Measurements from ENCODE around the gene PMM2. TPM values are rescaled to one million over a fixed set of nuclear protein-coding genes. Genes with fewer than 3 reads are reported as not detected.

Gene PMM2
- total and polyA plus RNA-seq, 2 donors from 2014 or later: 21.5 to 39.5 TPM

DNA sequence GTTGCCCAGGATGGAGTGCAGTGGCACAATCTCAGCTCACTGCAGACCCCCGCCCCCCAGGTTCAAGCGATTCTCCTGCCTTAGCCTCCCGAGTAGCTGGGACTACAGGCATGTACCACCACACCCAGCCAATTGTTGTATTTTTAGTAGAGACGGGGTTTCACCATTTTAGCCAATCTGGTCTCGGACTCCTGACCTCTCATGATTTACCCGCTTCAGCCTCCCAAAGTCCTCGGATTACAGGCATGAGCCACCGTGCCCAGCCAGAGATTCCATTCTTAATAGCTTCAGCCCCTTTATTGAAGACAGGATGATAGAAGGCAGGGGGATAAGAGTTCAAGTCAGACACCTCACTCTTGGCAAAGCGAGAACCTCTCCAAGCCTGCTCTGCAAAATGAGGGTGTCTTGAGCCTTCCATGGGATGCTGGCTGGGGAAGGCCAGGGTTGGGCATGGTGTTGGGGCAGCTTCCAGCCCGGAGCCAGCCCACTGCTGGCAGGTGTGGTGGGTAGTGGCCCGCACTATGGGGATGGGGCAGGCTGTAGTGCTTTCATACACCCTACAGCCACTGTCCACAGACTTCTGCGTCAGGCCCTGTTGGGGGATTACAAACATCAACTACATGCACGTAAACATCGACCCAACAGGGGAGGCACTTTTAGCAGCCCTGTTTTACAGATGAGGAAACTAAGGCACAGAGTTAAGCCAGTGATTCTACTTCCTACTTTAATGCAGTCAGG, 67.7 kb downstream of the PMM2 start:
- Histone ChIP-seq H3K9me3 (ENCODE audit: control insufficient read depth in 2 of 3, insufficient read depth in 1 of 3, low read length in 3 of 3) (no peaks in the 10 kb centered on the region), H3K4me3 (ENCODE audit: low read length in 3 of 3) (no peak overlapping the region), H3K9ac (ENCODE audit: low read length in 3 of 3) (no peak overlapping the region), H3K27me3 (ENCODE audit: control insufficient read depth, insufficient read depth, low read length) (no peaks in the 10 kb centered on the region), H3K36me3 (ENCODE audit: control insufficient read depth in 2 of 3, insufficient read depth in 3 of 3, low read length in 3 of 3) (no peaks in the 10 kb centered on the region), H3K27ac (ENCODE audit: low read depth in 2 of 2, low read length in 2 of 2) (peak overlapping the region in 1 of 2 donors; percentile 49), H3K4me1 (ENCODE audit: control insufficient read depth in 2 of 3, insufficient read depth in 2 of 3, low read depth in 1 of 3, low read length in 3 of 3) (peaks cover 0 to 53% (median 36%) of the 10 kb centered on the region in 3 donors)
- TF ChIP-seq CTCF (IDR thresholded peaks at IDR 0.05; ENCODE audit: borderline replicate concordance, extremely low read depth, insufficient read depth): no peak
- FAIRE-seq (no peak), DNase-seq (no peak)
- intact Hi-C loops (cut with DNase I): no loop called here

GRCh38 chr16:8866118-8866883, 68.7 kb downstream of the PMM2 start:
- Histone ChIP-seq H3K27me3 (ENCODE audit: control insufficient read depth, insufficient read depth, low read length) (no peaks in the 10 kb centered on the region), H3K27ac (ENCODE audit: low read depth in 2 of 2, low read length in 2 of 2) (peak overlapping the region; percentile 38 to 77), H3K9me3 (ENCODE audit: control insufficient read depth in 2 of 3, insufficient read depth in 1 of 3, low read length in 3 of 3) (no peaks in the 10 kb centered on the region), H3K36me3 (ENCODE audit: control insufficient read depth in 2 of 3, insufficient read depth in 3 of 3, low read length in 3 of 3) (no peaks in the 10 kb centered on the region), H3K9ac (ENCODE audit: low read length in 3 of 3) (peak overlapping the region in 1 of 3 donors; percentile 76), H3K4me1 (ENCODE audit: control insufficient read depth in 2 of 3, insufficient read depth in 2 of 3, low read depth in 1 of 3, low read length in 3 of 3) (peaks cover 0 to 50% (median 32%) of the 10 kb centered on the region in 3 donors), H3K4me3 (ENCODE audit: low read length in 3 of 3) (peak overlapping the region; percentile 17 to 83 (median 66))
- no peak for TF ChIP-seq CTCF (IDR thresholded peaks at IDR 0.05; ENCODE audit: borderline replicate concordance, extremely low read depth, insufficient read depth)
- FAIRE-seq: no peak
- peak; percentile 48 to 87 (median 77) for DNase-seq
- intact Hi-C loops (cut with DNase I): no loop called here

DNA sequence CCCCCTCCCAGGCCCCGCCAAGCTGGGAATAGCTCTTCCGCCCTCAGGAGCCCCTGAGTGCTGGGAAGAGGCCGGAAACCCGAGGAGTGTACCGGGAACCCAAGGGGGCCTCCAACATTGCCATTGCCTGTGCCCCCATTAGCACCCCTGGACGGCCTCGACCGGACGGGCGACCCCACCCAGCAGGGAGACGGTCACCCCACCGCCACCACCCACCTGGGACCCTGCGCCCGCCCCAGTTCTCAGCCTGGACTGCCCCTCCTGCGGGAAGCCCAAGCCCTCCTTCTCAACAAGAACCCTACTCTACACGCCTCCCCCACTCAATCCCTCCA, 69.2 kb downstream of the PMM2 start:
- Histone ChIP-seq H3K36me3 (ENCODE audit: control insufficient read depth in 2 of 3, insufficient read depth in 3 of 3, low read length in 3 of 3) (no peaks in the 10 kb centered on the region), H3K4me1 (ENCODE audit: control insufficient read depth in 2 of 3, insufficient read depth in 2 of 3, low read depth in 1 of 3, low read length in 3 of 3) (peaks cover 0 to 46% (median 32%) of the 10 kb centered on the region in 3 donors), H3K27ac (ENCODE audit: low read depth in 2 of 2, low read length in 2 of 2) (peak overlapping the region; percentile 38 to 77), H3K9ac (ENCODE audit: low read length in 3 of 3) (peak overlapping the region; percentile 0 to 76 (median 17)), H3K4me3 (ENCODE audit: low read length in 3 of 3) (peak overlapping the region; percentile 66 to 86 (median 83)), H3K9me3 (ENCODE audit: control insufficient read depth in 2 of 3, insufficient read depth in 1 of 3, low read length in 3 of 3) (no peaks in the 10 kb centered on the region), H3K27me3 (ENCODE audit: control insufficient read depth, insufficient read depth, low read length) (no peaks in the 10 kb centered on the region)
- no peak for FAIRE-seq
- TF ChIP-seq CTCF (IDR thresholded peaks at IDR 0.05; ENCODE audit: borderline replicate concordance, extremely low read depth, insufficient read depth): no peak
- DNase-seq: peak in 1 of 5 donors; percentile 77
- intact Hi-C loops (cut with DNase I): no loop called here

Data from kidney (tissue), 14 donors.